ENCODE results near the gene TLK1.
"Not testable (repeated sequence)": the region's sequence is repeated elsewhere in the genome, so short reads cannot be mapped to it uniquely, and the experiment has no call there.

The TLK1 gene

DNA sequence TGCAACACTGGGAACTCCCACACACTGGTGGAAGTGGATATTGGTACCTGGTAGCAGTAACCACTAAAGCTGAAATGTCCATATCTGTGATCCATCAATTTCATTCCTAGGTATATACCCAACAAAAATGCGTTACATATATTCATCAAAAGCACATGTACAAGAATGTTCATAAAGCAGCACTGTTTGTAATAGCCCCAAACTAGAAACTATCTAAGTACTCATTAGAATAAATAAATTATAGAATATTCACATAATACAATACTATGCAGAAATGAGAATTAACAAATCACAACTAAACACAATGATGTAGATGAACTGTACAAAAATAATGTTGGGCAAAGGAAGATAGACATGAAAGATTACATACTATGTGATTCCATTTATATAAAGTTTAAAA, 11.1 kb upstream of the TLK1 start:
- no peak overlapping the region for H3K4me3 ChIP-seq (ENCODE audit: low read depth, low read length)
- no peak for DNase-seq (ENCODE audit: low read depth)
- TF ChIP-seq, protein P1, sequence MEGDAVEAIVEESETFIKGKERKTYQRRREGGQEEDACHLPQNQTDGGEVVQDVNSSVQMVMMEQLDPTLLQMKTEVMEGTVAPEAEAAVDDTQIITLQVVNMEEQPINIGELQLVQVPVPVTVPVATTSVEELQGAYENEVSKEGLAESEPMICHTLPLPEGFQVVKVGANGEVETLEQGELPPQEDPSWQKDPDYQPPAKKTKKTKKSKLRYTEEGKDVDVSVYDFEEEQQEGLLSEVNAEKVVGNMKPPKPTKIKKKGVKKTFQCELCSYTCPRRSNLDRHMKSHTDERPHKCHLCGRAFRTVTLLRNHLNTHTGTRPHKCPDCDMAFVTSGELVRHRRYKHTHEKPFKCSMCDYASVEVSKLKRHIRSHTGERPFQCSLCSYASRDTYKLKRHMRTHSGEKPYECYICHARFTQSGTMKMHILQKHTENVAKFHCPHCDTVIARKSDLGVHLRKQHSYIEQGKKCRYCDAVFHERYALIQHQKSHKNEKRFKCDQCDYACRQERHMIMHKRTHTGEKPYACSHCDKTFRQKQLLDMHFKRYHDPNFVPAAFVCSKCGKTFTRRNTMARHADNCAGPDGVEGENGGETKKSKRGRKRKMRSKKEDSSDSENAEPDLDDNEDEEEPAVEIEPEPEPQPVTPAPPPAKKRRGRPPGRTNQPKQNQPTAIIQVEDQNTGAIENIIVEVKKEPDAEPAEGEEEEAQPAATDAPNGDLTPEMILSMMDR (IDR thresholded peaks at IDR 0.05; ENCODE audit: insufficient read depth, low read depth, low read length, missing control alignments) = no peak

DNA sequence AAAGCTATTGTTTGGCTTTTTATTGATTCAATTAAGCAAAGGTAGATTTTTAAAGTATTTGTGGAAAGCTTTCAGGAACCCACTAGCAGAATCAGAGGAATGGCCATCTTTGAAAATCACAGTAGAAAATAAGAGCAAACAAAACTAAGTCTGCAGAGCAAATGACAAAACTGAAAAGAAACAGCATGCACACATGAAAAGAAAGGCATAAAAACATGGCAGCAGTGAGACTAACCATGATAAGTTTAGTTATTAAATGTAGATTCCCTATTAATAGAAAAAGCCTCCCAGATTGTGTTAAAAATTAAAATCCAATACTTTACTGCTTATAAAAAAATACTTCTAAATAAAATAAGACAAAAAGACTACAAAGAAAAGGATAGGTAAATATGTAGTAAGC, 9.1 kb upstream of the TLK1 start:
- no peak for DNase-seq (ENCODE audit: low read depth)
- TF ChIP-seq, protein P1 (IDR thresholded peaks at IDR 0.05; ENCODE audit: insufficient read depth, low read depth, low read length, missing control alignments) = no peak
- H3K4me3 ChIP-seq (ENCODE audit: low read depth, low read length) = no peak overlapping the region

DNA sequence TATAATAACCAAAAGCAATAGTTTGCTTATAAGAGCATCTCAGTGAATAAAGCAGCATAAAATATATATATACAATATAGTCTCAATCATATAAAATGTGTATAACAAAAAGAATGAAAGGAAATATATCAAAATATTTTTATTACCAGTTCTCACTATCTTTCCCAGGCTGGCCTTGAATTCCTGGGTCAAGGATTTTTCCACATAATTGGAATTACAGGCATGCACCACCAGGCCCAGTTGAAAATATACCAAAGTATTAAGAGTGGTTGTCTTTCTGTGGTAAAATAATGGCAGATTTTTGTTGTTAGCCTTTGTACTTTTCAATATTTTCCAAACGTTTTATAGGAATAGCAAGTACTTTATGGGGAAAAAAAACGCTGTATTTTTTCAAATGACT, 8.6 kb upstream of the TLK1 start:
- TF ChIP-seq, protein P1 (IDR thresholded peaks at IDR 0.05; ENCODE audit: insufficient read depth, low read depth, low read length, missing control alignments) = no peak
- no peak for DNase-seq (ENCODE audit: low read depth)
- no peak overlapping the region for H3K4me3 ChIP-seq (ENCODE audit: low read depth, low read length)

DNA sequence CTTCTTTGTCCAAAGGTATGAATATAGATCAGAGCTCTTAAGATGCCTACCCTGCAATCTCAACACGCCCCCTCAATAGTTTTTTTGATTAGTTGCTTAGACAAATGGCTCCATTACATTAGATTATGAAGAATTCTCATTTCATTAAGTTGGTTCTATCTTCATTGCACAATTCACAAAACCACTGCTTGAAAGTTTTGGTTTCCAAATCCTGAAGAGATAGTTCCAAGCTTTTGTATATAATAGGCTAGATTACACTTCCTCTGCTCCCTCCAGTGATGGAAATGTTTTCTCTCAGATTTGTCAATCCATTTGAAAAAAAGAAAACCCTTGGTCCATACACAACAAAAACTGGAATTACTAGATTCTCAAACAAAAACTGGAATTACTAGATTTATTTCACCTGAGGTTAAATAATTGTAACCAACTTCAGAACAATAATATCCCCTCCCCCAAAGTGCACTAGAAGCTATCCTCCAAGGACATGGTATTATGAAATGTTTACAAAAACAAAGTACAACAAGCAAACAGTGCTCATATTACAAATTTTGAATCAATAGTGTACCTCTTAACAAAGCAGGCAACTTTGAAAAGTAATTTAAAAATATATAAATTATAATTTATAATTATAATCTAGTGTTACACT, 6.8 kb upstream of the TLK1 start:
- TF ChIP-seq, protein P1 (IDR thresholded peaks at IDR 0.05; ENCODE audit: insufficient read depth, low read depth, low read length, missing control alignments) = no peak
- no peak for DNase-seq (ENCODE audit: low read depth)
- no peak overlapping the region for H3K4me3 ChIP-seq (ENCODE audit: low read depth, low read length)

DNA sequence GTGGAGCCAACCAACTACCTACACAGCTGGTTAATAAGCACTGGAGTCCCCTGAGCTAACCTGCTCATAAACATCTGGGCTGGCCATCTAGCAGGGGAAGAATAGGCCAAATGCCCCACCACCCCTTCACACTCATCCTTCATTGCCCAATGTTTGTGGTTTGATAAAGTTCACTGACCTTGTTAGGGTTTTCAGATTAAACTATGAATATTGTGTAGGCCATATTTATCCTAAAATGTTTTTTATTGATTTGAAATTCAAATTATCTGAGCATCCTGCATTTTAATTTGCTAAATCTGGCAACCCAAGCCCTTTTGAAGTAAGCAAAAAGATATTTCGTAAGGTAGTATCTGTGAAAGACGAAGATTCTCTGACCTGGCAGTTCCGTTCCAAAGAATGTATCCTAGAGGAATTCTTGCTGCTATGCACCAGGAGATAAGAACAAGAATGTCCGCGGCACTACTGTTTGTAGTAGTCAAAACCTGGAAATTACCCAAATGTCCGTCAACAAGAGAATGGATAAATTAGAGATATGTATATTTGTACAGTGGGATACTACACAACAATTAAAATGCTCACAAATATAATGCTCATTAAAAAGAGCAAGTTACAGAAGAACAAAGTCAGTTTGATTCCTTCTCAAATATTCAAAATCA, 5.8 kb upstream of the TLK1 start:
- no peak overlapping the region for H3K4me3 ChIP-seq (ENCODE audit: low read depth, low read length)
- TF ChIP-seq, protein P1 (IDR thresholded peaks at IDR 0.05; ENCODE audit: insufficient read depth, low read depth, low read length, missing control alignments) = no peak
- no peak for DNase-seq (ENCODE audit: low read depth)

DNA sequence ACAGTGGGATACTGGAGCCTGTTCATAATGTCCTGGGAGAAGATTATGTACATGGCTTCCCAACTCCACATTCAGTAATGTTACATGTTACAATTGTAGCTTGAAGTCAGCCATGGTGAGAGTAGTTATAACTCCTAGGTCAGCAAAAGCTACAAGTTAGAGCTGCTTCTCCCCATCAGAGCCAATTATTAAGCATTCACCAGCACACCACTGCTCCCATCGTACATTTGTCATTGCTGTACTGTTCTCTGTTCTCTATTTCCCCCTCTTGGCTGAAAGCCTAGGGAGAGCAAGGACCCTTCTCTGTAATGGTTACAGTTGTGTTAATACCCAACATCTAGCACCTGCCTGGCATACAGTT, 5.3 kb upstream of the TLK1 start:
- no peak for DNase-seq (ENCODE audit: low read depth)
- TF ChIP-seq, protein P1 (IDR thresholded peaks at IDR 0.05; ENCODE audit: insufficient read depth, low read depth, low read length, missing control alignments) = no peak
- no peak overlapping the region for H3K4me3 ChIP-seq (ENCODE audit: low read depth, low read length)

DNA sequence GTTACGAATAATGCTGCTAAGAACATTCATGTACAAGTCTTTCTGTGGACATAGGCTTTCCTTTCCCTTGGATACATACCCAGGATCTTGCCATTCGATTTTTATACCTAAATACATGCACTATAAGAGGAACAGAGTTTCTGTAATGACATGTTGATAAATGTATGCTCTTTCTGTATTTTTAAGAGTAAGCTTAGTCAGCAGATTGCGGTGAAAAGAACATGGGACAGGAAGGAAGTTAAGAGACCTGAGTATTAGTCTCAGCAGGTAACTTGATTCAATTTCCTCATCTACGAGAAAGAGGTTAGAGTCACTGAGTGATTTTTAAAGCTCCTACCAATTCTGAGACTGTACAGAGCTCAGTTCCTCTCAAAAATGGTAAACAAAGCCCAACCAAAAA, 2.6 kb upstream of the TLK1 start:
- TF ChIP-seq, protein P1 (IDR thresholded peaks at IDR 0.05; ENCODE audit: insufficient read depth, low read depth, low read length, missing control alignments) = no peak
- peak; percentile 57 for DNase-seq (ENCODE audit: low read depth)

DNA sequence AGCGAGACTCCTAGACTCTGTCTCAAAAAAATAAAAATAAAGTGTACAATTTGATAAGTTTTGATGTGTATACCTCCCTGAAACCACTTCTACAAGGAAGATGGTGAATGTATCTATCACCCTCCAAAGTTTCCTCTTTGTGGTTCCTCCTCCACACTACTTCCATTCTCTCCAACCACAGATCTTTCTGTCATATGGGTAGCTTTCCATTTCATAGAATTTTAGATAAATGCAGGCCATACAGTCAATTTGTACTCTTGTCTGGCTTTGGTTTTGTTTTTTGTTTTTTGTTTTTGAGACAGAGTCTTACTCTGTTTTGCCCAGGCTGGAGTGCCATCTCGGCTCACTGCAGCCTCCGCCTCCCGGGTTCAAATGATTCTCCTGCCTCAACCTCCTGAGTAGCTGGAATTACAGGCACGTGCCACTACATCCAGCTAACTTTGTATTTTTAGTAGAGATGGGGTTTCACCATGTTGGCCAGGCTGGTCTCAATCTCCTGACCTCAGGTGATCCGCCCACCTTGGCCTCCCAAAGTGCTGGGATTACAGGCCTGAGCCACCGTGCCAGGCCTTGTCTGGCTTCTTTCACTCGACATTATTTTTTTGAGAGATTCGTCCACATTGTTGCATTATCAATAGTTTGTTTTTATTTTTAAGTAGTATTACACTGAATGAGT, 2.0 kb upstream of the TLK1 start:
- DNase-seq (ENCODE audit: low read depth); H3K4me3 ChIP-seq (ENCODE audit: low read depth, low read length): not testable (repeated sequence)

More for the DNA sequence above, 2.6 kb upstream of the TLK1 start:
- H3K4me3 ChIP-seq (ENCODE audit: low read depth, low read length) = no peak overlapping the region
